ENCODE data around the gene GOLGA3. TPM values are rescaled to one million over a fixed set of nuclear protein-coding genes. Genes with fewer than 3 reads are reported as not detected.

Gene GOLGA3
- total and polyA plus RNA-seq, 9 of the 15 experiments (the other 6 are each of a cell fraction or from before 2014, with no cell fraction given), result 1.9 to 48.1 (median 18.4) TPM

- TF ChIP-seq CREM (IDR thresholded peaks at IDR 0.05; ENCODE audit: low read depth), result peak; percentile 41; the same call in 1 of the 2 replicates
- peak; percentile 41; the same call in 1 of the 2 replicates for TF ChIP-seq ZNF592 (IDR thresholded peaks at IDR 0.05)
- TF ChIP-seq DNMT1 (IDR thresholded peaks at IDR 0.05), result 0 out of 2 replicates have a peak, but pooled peaks have one; percentile 34
- TF ChIP-seq CEBPB (tag; IDR thresholded peaks at IDR 0.05), result no peak
- TF ChIP-seq RBFOX2 (IDR thresholded peaks at IDR 0.05; ENCODE audit: low read depth, low read length), result peak; percentile 93
- peak; percentile 81 for TF ChIP-seq RB1 (IDR thresholded peaks at IDR 0.05; ENCODE audit: low read depth)
- TF ChIP-seq ZKSCAN1 (IDR thresholded peaks at IDR 0.05; ENCODE audit: low read depth, low read length), result 0 out of 2 replicates have a peak, but pooled peaks have one; percentile 21
- TF ChIP-seq ZBTB11 (CRISPR knock-in tag; IDR thresholded peaks at IDR 0.05), result peak in 1 of 3 experiments; percentile 61; a peak in 2 of 6 replicates
- TF ChIP-seq ZNF436 (CRISPR knock-in tag; IDR thresholded peaks at IDR 0.05), result no peak
- 0 out of 2 replicates have a peak, but pooled peaks have one; percentile 61 for TF ChIP-seq AFF4 (CRISPR knock-in tag; IDR thresholded peaks at IDR 0.05)
- TF ChIP-seq TOE1 (IDR thresholded peaks at IDR 0.05; ENCODE audit: borderline replicate concordance), result peak; percentile 70; the same call in 1 of the 2 replicates
- no peak for TF ChIP-seq TOE1 (CRISPR knock-in tag; IDR thresholded peaks at IDR 0.05; ENCODE audit: borderline replicate concordance, low read depth)
- TF ChIP-seq POLR2AphosphoS5 (IDR thresholded peaks at IDR 0.05; ENCODE audit: control insufficient read depth, insufficient read depth, low read depth, low read length), result peak; percentile 85
- peak; percentile 40; the same call in 1 of the 2 replicates for TF ChIP-seq SPI1 (IDR thresholded peaks at IDR 0.05; ENCODE audit: borderline replicate concordance, low read depth, low read length)
- no peak for TF ChIP-seq WHSC1 (IDR thresholded peaks at IDR 0.05; ENCODE audit: low read length)
Measured at GRCh38 chr12:132761921-132762583, 66.6 kb downstream of the GOLGA3 start (continued).
